Hepatocyte (in vitro differentiated cells): ENCODE data around the gene HS3ST5. TPM values are rescaled to one million over a fixed set of nuclear protein-coding genes. Genes with fewer than 3 reads are reported as not detected.
"Not testable (repeated sequence)": the region's sequence is repeated elsewhere in the genome, so short reads cannot be mapped to it uniquely, and the experiment has no call there.

Experiments used
- DNase-seq: peaks from one replicate; pipeline ENCODE4 v3.0.0-alpha.2; 2016; ENCODE audit warnings: low spot score
- H2AFZ ChIP-seq: fragments of 200-600 bp; sonication (generic); 2 replicates; pipeline ENCODE4 v1.6.0; 2016; ENCODE audit warnings: antibody characterized with exemption, mild to moderate bottlenecking
- H3K27ac ChIP-seq: fragments of 200-600 bp; sonication (generic); 2 replicates; pipeline ENCODE4 v1.5.1; 2016; ENCODE audit warnings: mild to moderate bottlenecking
- H3K27me3 ChIP-seq: fragments of 200-600 bp; sonication (generic); 2 replicates; pipeline ENCODE4 v1.6.1; 2016
- H3K36me3 ChIP-seq: fragments of 200-600 bp; sonication (generic); replicated peaks from 2 replicates; pipeline ENCODE4 v1.5.1; 2016; ENCODE audit warnings: low read depth; ENCODE audit not compliant: insufficient read depth
- H3K4me1 ChIP-seq: fragments of 200-600 bp; sonication (generic); 2 replicates; pipeline ENCODE4 v1.5.1; 2016; ENCODE audit warnings: mild to moderate bottlenecking, moderate library complexity; ENCODE audit not compliant: insufficient read depth
- H3K4me2 ChIP-seq: fragments of 200-600 bp; sonication (generic); 2 replicates; pipeline ENCODE4 v1.6.0; 2016
- H3K4me3 ChIP-seq: fragments of 200-600 bp; sonication (generic); 2 replicates; pipeline ENCODE4 v1.5.1; 2016; ENCODE audit warnings: mild to moderate bottlenecking
- H3K79me2 ChIP-seq: fragments of 200-600 bp; sonication (generic); 2 replicates; pipeline ENCODE4 v1.6.0; 2017; ENCODE audit warnings: mild to moderate bottlenecking
- H3K9me2 ChIP-seq: fragments of 200-600 bp; sonication (generic); replicated peaks from 2 replicates; pipeline ENCODE4 v1.6.0; 2017; ENCODE audit warnings: mild to moderate bottlenecking; ENCODE audit not compliant: insufficient read depth
- H3K9me3 ChIP-seq: fragments of 200-600 bp; sonication (generic); 2 replicates; pipeline ENCODE4 v1.5.1; 2016; ENCODE audit warnings: low read depth, mild to moderate bottlenecking
- H4K20me1 ChIP-seq: fragments of 200-600 bp; sonication (generic); 2 replicates; pipeline ENCODE4 v1.6.0; 2016; ENCODE audit warnings: mild to moderate bottlenecking; ENCODE audit not compliant: insufficient read depth, poor library complexity, severe bottlenecking
- EZH2 ChIP-seq: fragments of 200-600 bp; sonication (generic); IDR thresholded peaks from 2 replicates; pipeline ENCODE4 v1.6.1; 2016; ENCODE audit warnings: antibody characterized with exemption, mild to moderate bottlenecking, borderline replicate concordance
- EZH2phosphoT487 ChIP-seq: fragments of 200-600 bp; sonication (generic); IDR thresholded peaks from one replicate; pipeline ENCODE4 v1.6.1; 2018; ENCODE audit warnings: antibody characterized with exemption, mild to moderate bottlenecking, low read depth, moderate library complexity; ENCODE audit not compliant: unreplicated experiment, severe bottlenecking
- WGBS: methylation state at CpG from one replicate; pipeline ENCODE4 v1.1.6; 2016; ENCODE audit warnings: low lambda C conversion rate; ENCODE audit errors: missing lambda C conversion rate; 5-methylcytosine and 5-hydroxymethylcytosine counted together
- polyA plus RNA-seq: library from polyadenylated mRNA; unstranded; fragments of >200 nt; fragmentation: Nextera tagmentation; extraction: Ambion mirVana; gene quantifications from 2 replicates; pipeline ENCODE4 v1.2.1, GENCODE V29; 2016
- total RNA-seq: library from RNA; depleted of rRNA; stranded (reverse); fragments of >200 nt; gene quantifications from 2 replicates; pipeline ENCODE4 v1.2.3, GENCODE V29; 2014
- TF ChIP-seq, protein P1 (sequence below): fragments of 200-600 bp; sonication (generic); IDR thresholded peaks from 2 replicates; pipeline ENCODE4 v1.5.1; 2016; ENCODE audit warnings: antibody characterized with exemption, mild to moderate bottlenecking; ENCODE audit not compliant: poor library complexity

Gene HS3ST5
- total and polyA plus RNA-seq, 2 experiments from 2014 or later: 0.73 to 1.4 TPM

DNA sequence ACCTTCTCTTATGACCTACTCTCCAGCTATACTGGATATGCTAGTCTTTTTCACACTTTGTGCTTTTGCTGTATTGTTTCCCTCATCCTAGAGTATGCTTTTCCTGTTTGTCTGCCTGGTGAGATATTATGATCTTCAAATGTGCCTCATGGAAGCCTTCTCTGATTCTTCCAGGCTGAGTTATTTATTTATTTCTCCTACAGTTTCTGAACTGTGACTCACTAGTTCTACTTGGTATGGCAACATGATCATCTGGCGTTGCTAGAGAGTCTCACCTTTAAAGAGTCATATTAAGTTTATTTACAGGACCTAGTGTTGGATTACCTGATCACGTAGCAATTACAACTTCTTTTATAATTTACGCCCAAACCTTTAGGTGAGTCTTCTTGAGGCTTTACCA is 290.7 kb downstream of the HS3ST5 start:
- Histone ChIP-seq H3K36me3 (no peaks in the 10 kb centered on the region), H2AFZ (no peak overlapping the region), H3K27ac (no peak overlapping the region), H3K27me3 (no peaks in the 10 kb centered on the region), H3K79me2 (no peaks in the 10 kb centered on the region), H3K9me3 (no peaks in the 10 kb centered on the region), H3K9me2 (no peaks in the 10 kb centered on the region), H4K20me1 (no peaks in the 10 kb centered on the region), H3K4me2 (no peak overlapping the region), H3K4me3 (no peak overlapping the region), H3K4me1 (no peaks in the 10 kb centered on the region)
- WGBS: 92% methylated on average over 3 of the region's 3 CpGs
- TF ChIP-seq, protein P1, sequence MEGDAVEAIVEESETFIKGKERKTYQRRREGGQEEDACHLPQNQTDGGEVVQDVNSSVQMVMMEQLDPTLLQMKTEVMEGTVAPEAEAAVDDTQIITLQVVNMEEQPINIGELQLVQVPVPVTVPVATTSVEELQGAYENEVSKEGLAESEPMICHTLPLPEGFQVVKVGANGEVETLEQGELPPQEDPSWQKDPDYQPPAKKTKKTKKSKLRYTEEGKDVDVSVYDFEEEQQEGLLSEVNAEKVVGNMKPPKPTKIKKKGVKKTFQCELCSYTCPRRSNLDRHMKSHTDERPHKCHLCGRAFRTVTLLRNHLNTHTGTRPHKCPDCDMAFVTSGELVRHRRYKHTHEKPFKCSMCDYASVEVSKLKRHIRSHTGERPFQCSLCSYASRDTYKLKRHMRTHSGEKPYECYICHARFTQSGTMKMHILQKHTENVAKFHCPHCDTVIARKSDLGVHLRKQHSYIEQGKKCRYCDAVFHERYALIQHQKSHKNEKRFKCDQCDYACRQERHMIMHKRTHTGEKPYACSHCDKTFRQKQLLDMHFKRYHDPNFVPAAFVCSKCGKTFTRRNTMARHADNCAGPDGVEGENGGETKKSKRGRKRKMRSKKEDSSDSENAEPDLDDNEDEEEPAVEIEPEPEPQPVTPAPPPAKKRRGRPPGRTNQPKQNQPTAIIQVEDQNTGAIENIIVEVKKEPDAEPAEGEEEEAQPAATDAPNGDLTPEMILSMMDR: no peak
- TF ChIP-seq EZH2phosphoT487 (no peak), EZH2 (no peak)
- DNase-seq: no peak

DNA sequence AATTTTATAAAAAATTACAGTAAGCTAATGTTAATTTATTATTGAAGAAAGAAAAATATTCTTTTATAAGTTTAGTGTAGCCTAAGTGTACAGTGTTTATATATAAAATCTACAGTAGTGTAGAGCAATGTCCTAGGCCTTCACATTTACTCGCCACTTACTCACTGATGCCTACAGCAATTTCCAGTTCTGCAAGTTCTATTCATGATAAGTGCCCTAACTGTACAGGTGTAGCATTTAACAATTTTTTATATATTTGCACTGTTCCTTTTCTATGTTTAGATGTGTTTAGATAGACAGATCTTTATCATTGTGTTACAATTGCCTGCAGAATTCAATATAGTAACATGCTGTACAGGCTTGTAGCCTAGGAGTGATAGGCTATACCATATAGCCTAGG is 291.8 kb downstream of the HS3ST5 start:
- Histone ChIP-seq H3K9me3 (no peaks in the 10 kb centered on the region), H3K36me3 (no peaks in the 10 kb centered on the region), H3K4me2 (no peak overlapping the region), H3K4me3 (no peak overlapping the region), H3K4me1 (no peaks in the 10 kb centered on the region), H3K9me2 (no peaks in the 10 kb centered on the region), H2AFZ (no peak overlapping the region), H3K27me3 (no peaks in the 10 kb centered on the region), H3K79me2 (no peaks in the 10 kb centered on the region), H3K27ac (no peak overlapping the region), H4K20me1 (no peaks in the 10 kb centered on the region)
- 92% methylated on average over 1 of the region's 1 CpG for WGBS
- TF ChIP-seq, protein P1: no peak
- TF ChIP-seq EZH2phosphoT487: no peak
- TF ChIP-seq EZH2: no peak
- DNase-seq: no peak

DNA sequence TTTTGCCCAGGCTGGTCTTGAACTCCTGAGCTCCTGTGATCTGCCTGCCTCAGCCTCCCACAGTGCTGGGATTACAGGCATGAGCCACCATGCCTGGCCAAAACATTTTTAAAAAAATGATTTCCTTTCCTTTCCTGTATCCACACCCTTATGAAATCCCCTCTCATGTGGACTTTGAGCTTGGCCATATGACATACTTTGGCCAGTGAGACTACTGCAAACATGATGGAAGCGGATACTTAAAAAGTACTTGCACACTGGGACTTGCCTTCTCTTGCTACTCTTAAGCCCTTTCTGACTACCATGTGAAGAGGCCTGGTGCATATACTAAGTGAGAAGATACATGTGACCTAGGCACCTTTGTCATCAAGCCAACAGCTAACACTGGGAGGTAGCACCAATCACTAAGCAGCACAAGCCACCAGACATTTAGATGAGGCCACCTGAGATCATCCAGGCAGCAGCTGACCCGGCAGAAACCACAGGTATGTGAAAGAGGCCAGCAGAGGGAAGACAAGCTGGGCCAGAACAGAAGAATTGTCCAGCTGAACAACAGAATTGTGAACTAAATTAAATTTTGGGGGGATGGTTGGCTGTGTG is 293.4 kb downstream of the HS3ST5 start:
- no peak overlapping the region for H3K4me3 ChIP-seq
- no peak overlapping the region for H2AFZ ChIP-seq
- DNase-seq: peak; percentile 28
- H3K27ac ChIP-seq: peak overlapping the region; percentile 62
- no peaks in the 10 kb centered on the region for H3K9me3 ChIP-seq
- H3K27me3 ChIP-seq: no peaks in the 10 kb centered on the region
- TF ChIP-seq EZH2phosphoT487: no peak
- TF ChIP-seq EZH2: no peak
- TF ChIP-seq, protein P1: no peak
- 65% methylated on average over 2 of the region's 2 CpGs for WGBS
- H4K20me1 ChIP-seq: no peaks in the 10 kb centered on the region
- H3K79me2 ChIP-seq: no peaks in the 10 kb centered on the region
- no peaks in the 10 kb centered on the region for H3K9me2 ChIP-seq
- H3K4me1 ChIP-seq: no peaks in the 10 kb centered on the region
- no peak overlapping the region for H3K4me2 ChIP-seq
- no peaks in the 10 kb centered on the region for H3K36me3 ChIP-seq

DNA sequence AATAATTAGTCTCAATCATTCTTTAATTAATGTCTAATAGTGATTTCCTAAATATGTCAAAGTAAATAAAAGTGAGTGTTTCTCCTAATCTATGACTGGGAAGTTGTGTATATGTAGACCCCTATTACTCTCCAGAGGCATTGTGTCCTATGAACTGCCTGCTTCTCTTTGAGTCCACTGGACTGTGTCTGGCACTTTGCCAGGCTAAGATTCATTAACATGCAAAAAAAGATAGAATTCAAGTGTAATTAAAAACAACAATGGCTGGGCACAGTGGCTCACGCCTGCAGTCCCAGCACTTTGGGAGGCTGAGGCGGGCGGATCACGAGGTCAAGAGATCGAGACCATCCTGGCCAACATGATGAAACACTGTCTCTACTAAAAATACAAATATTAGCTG is 298.3 kb downstream of the HS3ST5 start:
- 88% methylated on average over 5 of the region's 5 CpGs for WGBS
- not testable (repeated sequence) for H3K4me3 ChIP-seq, H2AFZ ChIP-seq, H3K9me2 ChIP-seq, H3K9me3 ChIP-seq, H3K27ac ChIP-seq, H3K79me2 ChIP-seq, H3K36me3 ChIP-seq, H3K4me1 ChIP-seq, H3K4me2 ChIP-seq, DNase-seq, H3K27me3 ChIP-seq, H4K20me1 ChIP-seq
